HepG2 (cell line): ENCODE measurements around the gene IRF2BPL. TPM values are rescaled to one million over a fixed set of nuclear protein-coding genes. Genes with fewer than 3 reads are reported as not detected.

Experiments
- ATAC-seq: fragments of 200-7000 bp; cut with Tn5 transposase; 3 replicates; pipeline ENCODE4 v1.9.1; 2020; ENCODE audit warnings: mild to moderate bottlenecking, moderate library complexity
- BruUV-seq: library from RNA; stranded (reverse); fragments of 400-500 nt; replicated peaks from 2 replicates; lab custom pipeline; 2021; lab: Mats Ljungman, UMichigan
- CTCF ChIA-PET: fragments of 300-600 bp; formaldehyde crosslinking; extraction: SDS; loops from one replicate; lab custom pipeline; 2021; ENCODE audit warnings: low total read pairs, inconsistent platforms, low intra/inter-chr PET ratio; lab: Yijun Ruan, JAX
- POLR2A ChIA-PET: fragments of 350-600 bp; sonication (Branson Sonifier 250); formaldehyde crosslinking; loops from one replicate; lab custom pipeline; 2020; ENCODE audit warnings: antibody characterized with exemption, inconsistent platforms; lab: Yijun Ruan, JAX
- DNase-seq: peaks from one replicate; pipeline ENCODE4 v3.0.0-alpha.2; 2015; ENCODE audit warnings: low spot score
- FAIRE-seq: peaks from 3 replicates; lab custom pipeline; 2011; peaks lifted over from hg19 to GRCh38; lab: Jason Lieb, UNC
- H2AFZ ChIP-seq: one replicate; pipeline ENCODE4 v1.6.1; 2011; ENCODE audit warnings: low read length, inconsistent platforms
- H3K27ac ChIP-seq: fragments of 300-600 bp; 3 replicates; pipeline ENCODE4 v1.8.0; 2011; ENCODE audit warnings: mixed run types, mild to moderate bottlenecking, mixed read lengths, low read length, inconsistent platforms; ENCODE audit not compliant: insufficient read depth; ENCODE audit errors: extremely low read length
- H3K27me3 ChIP-seq, 2 experiments: fragments of 200-600 bp in 1 of 2; 2 replicates in 1 of 2; 3 replicates in 1 of 2; pipeline versions ENCODE4 v1.6.0 to v1.8.0; 2011; ENCODE audit warnings: low read length in 2 of 2, mild to moderate bottlenecking in 2 of 2, moderate library complexity in 2 of 2, inconsistent platforms in 1 of 2; ENCODE audit not compliant: insufficient read depth in 2 of 2, control insufficient read depth in 1 of 2
- H3K36me3 ChIP-seq, 2 experiments: fragments of 200-600 bp in 1 of 2; replicated peaks in 1 of 2; 2 replicates in 1 of 2; 3 replicates in 1 of 2; pipeline versions ENCODE4 v1.5.1 to v1.8.0; 2011; ENCODE audit warnings: low read length in 2 of 2, inconsistent platforms in 1 of 2; ENCODE audit not compliant: insufficient read depth in 2 of 2, control insufficient read depth in 1 of 2
- H3K4me1 ChIP-seq: 2 replicates; pipeline ENCODE4 v1.5.1; 2012; ENCODE audit warnings: low read length, inconsistent platforms; ENCODE audit not compliant: insufficient read depth
- H3K4me2 ChIP-seq: 2 replicates; pipeline ENCODE4 v1.6.0; 2011; ENCODE audit warnings: low read depth, low read length, inconsistent platforms
- H3K4me3 ChIP-seq, 3 experiments: fragments of 200-600 bp in 1 of 3; sonication (generic), shearing (Covaris generic) in 1 of 3; replicated peaks in 1 of 3; 2 replicates each; pipeline ENCODE4 v1.5.1; 2011 to 2016; ENCODE audit warnings: low read length in 3 of 3, inconsistent platforms in 2 of 3, low read depth in 2 of 3, mild to moderate bottlenecking in 2 of 3, control low read depth in 1 of 3, mixed read lengths in 1 of 3; ENCODE audit not compliant: insufficient read depth in 1 of 3
- H3K79me2 ChIP-seq: one replicate; pipeline ENCODE4 v1.6.1; 2011; ENCODE audit warnings: low read length, inconsistent platforms; ENCODE audit not compliant: insufficient read depth
- H3K9ac ChIP-seq: 2 replicates; pipeline ENCODE4 v1.6.0; 2011; ENCODE audit warnings: mild to moderate bottlenecking, low read depth, low read length, inconsistent platforms; ENCODE audit not compliant: insufficient read depth
- H3K9me3 ChIP-seq: 2 replicates; pipeline ENCODE4 v1.5.1; 2012; ENCODE audit warnings: mild to moderate bottlenecking, low read length
- H4K20me1 ChIP-seq: 2 replicates; pipeline ENCODE4 v1.6.0; 2011; ENCODE audit warnings: inconsistent platforms, mild to moderate bottlenecking, low read length, moderate library complexity; ENCODE audit not compliant: insufficient read depth
- GABPA ChIP-seq, 2 experiments: IDR thresholded peaks; 2 replicates each; pipeline ENCODE4 v1.6.1; 2011 to 2016; ENCODE audit warnings: low read depth in 2 of 2, low read length in 1 of 2, missing biosample characterization in 1 of 2, missing genetic modification characterization in 1 of 2
- GRHL1 ChIP-seq: sonication (generic); formaldehyde crosslinking; conservative IDR thresholded peaks from 2 replicates; pipeline ENCODE4 v1.8.0; 2022; ENCODE audit warnings: missing genetic modification reagents
- TBP ChIP-seq: sonication (generic); formaldehyde crosslinking; IDR thresholded peaks from 2 replicates; pipeline ENCODE4 v1.5.0; 2020; ENCODE audit warnings: missing genetic modification reagents
- TOPORS ChIP-seq: sonication (generic); formaldehyde crosslinking; IDR thresholded peaks from 2 replicates; pipeline ENCODE4 v1.8.0; 2023; ENCODE audit warnings: mild to moderate bottlenecking, missing genetic modification reagents
- ZFP37 ChIP-seq: sonication (generic); formaldehyde crosslinking; IDR thresholded peaks from 2 replicates; pipeline ENCODE4 v1.4.0; 2020; ENCODE audit warnings: missing genetic modification reagents, borderline replicate concordance
- ZNF17 ChIP-seq: sonication (generic); formaldehyde crosslinking; IDR thresholded peaks from 2 replicates; pipeline ENCODE4 v1.5.0; 2020; ENCODE audit warnings: mild to moderate bottlenecking, missing genetic modification reagents
- ZNF598 ChIP-seq: sonication (generic); formaldehyde crosslinking; IDR thresholded peaks from 2 replicates; pipeline ENCODE4 v1.5.1; 2020; ENCODE audit warnings: mild to moderate bottlenecking, missing genetic modification reagents, borderline replicate concordance
- WGBS: methylation state at CpG from one replicate; pipeline ENCODE4 v1.1.6; 2017; ENCODE audit warnings: low lambda C conversion rate; 5-methylcytosine and 5-hydroxymethylcytosine counted together
- in situ Hi-C: cut with HindIII; loops from 2 replicates; pipeline ENCODE4 v1.10.0; 2017; ENCODE audit warnings: low pct_unique_long_range_greater_than_20kb; ENCODE audit not compliant: extremely low pct_ligation_motif_present
- intact Hi-C: fragments of 100-400 bp; cut with micrococcal nuclease; formaldehyde crosslinking; loops from one replicate; pipeline ENCODE4 v1.10.0; 2022; ENCODE audit not compliant: unreplicated experiment
- polyA plus RNA-seq, 8 experiments: library from polyadenylated mRNA; depleted of rRNA in 3 of 8; stranded (reverse) in 7 of 8; unstranded in 1 of 8; fragments of >200 nt; fragmentation: Illumina TruSeq in 4 of 8; extraction: Trizol in 4 of 8; gene quantifications; 2 replicates each; pipeline versions ENCODE4 v1.2.1 to v1.2.3, GENCODE V29; 2011 to 2016; ENCODE audit warnings: low read depth in 4 of 8, missing spikeins in 1 of 8, mixed read lengths in 1 of 8; ENCODE audit not compliant: insufficient read depth in 1 of 8
- total RNA-seq, 5 experiments: library from RNA; depleted of rRNA; stranded (reverse); fragments of >200 nt; fragmentation: Illumina TruSeq; extraction: Trizol; gene quantifications; 2 replicates each; pipeline ENCODE4 v1.2.3, GENCODE V29; 2016; ENCODE audit warnings: low read depth in 1 of 5
- TF ChIP-seq, protein P1 (sequence below): sonication (generic); formaldehyde crosslinking; IDR thresholded peaks from 2 replicates; pipeline ENCODE4 v1.4.0; 2020; ENCODE audit warnings: mild to moderate bottlenecking, missing genetic modification reagents

Gene IRF2BPL
- total and polyA plus RNA-seq, 2 of the 13 experiments (the other 11 are each of a cell fraction or from before 2014, with no cell fraction given), result 6.6 to 8.4 TPM

DNA sequence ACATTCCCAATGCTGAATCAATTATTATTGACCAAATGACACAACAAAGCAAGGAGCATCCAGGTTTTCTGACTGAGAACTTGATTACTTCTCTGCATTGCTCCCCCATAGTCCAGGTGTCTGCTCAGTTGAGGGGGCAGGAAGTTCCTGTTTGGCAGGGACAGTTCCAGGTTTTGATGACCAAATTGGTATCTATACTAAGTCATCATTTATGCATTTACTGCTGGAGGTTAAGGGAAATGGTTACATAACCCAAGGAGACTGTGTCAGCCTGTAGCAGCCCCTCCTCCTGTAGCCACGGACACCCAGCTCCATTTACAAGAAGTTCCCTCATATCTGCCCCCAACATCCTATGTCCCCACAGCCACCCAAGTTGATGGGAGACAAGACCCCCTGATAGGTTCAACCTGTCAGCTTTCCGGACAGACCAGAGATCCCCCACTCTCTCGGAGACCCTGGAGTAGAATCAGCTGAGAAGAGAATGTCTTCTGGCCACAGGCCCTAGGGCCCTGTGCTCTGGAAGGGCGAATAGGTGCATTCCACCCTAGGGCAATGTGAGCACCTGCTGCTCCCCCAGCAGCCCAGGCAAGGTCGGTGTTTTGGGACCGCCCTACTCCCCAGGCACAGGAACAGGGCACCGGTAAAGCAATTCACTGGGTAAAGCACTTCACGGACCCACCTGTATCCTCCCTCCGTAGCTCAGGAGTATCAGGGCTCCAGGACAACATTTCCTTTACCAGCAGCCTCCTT is 23.6 kb downstream of the IRF2BPL start:
- Histone ChIP-seq H3K4me3 (no peak overlapping the region), H3K4me1 (peaks cover 48% of the 10 kb centered on the region), H3K36me3 (no peaks in the 10 kb centered on the region), H3K4me2 (no peak overlapping the region), H3K79me2 (no peaks in the 10 kb centered on the region), H3K27me3 (peaks cover 0 to 22% of the 10 kb centered on the region in 2 experiments; a peak in 2 of 5 replicates), H4K20me1 (no peaks in the 10 kb centered on the region), H3K9me3 (no peaks in the 10 kb centered on the region), H3K9ac (no peak overlapping the region), H3K27ac (no peak overlapping the region), H2AFZ (no peak overlapping the region)
- DNase-seq (no peak), ATAC-seq (no peak), FAIRE-seq (no peak)
- BruUV-seq, result no TSS peak
- CTCF ChIA-PET, result no interaction called here
- WGBS, result 57% methylated on average over 6 of the region's 9 CpGs
- intact Hi-C loops (no loop called here), in situ Hi-C loops (no loop called here)
- TF ChIP-seq ZNF17 (CRISPR knock-in tag) (no peak), GABPA (IDR thresholded peaks at IDR 0.05; ENCODE audit: low read depth, low read length) (no peak), GABPA (CRISPR knock-in tag; IDR thresholded peaks at IDR 0.05; ENCODE audit: low read depth) (no peak), GRHL1 (CRISPR knock-in tag) (no peak), ZNF598 (CRISPR knock-in tag) (no peak), ZFP37 (CRISPR knock-in tag) (no peak), TOPORS (CRISPR knock-in tag) (no peak), TBP (CRISPR knock-in tag) (no peak)
- TF ChIP-seq, protein P1, sequence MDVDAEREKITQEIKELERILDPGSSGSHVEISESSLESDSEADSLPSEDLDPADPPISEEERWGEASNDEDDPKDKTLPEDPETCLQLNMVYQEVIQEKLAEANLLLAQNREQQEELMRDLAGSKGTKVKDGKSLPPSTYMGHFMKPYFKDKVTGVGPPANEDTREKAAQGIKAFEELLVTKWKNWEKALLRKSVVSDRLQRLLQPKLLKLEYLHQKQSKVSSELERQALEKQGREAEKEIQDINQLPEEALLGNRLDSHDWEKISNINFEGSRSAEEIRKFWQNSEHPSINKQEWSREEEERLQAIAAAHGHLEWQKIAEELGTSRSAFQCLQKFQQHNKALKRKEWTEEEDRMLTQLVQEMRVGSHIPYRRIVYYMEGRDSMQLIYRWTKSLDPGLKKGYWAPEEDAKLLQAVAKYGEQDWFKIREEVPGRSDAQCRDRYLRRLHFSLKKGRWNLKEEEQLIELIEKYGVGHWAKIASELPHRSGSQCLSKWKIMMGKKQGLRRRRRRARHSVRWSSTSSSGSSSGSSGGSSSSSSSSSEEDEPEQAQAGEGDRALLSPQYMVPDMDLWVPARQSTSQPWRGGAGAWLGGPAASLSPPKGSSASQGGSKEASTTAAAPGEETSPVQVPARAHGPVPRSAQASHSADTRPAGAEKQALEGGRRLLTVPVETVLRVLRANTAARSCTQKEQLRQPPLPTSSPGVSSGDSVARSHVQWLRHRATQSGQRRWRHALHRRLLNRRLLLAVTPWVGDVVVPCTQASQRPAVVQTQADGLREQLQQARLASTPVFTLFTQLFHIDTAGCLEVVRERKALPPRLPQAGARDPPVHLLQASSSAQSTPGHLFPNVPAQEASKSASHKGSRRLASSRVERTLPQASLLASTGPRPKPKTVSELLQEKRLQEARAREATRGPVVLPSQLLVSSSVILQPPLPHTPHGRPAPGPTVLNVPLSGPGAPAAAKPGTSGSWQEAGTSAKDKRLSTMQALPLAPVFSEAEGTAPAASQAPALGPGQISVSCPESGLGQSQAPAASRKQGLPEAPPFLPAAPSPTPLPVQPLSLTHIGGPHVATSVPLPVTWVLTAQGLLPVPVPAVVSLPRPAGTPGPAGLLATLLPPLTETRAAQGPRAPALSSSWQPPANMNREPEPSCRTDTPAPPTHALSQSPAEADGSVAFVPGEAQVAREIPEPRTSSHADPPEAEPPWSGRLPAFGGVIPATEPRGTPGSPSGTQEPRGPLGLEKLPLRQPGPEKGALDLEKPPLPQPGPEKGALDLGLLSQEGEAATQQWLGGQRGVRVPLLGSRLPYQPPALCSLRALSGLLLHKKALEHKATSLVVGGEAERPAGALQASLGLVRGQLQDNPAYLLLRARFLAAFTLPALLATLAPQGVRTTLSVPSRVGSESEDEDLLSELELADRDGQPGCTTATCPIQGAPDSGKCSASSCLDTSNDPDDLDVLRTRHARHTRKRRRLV (CRISPR knock-in tag), result no peak
- POLR2A ChIA-PET, result no interaction called here
